ENCODE data around the gene SORD. TPM values are rescaled to one million over a fixed set of nuclear protein-coding genes. Genes with fewer than 3 reads are reported as not detected.
"Not testable (repeated sequence)": the region's sequence is repeated elsewhere in the genome, so short reads cannot be mapped to it uniquely, and the experiment has no call there.

The SORD gene
- total and polyA plus RNA-seq, 11 donors: 3.4 to 16.7 (median 9.4) TPM

DNA sequence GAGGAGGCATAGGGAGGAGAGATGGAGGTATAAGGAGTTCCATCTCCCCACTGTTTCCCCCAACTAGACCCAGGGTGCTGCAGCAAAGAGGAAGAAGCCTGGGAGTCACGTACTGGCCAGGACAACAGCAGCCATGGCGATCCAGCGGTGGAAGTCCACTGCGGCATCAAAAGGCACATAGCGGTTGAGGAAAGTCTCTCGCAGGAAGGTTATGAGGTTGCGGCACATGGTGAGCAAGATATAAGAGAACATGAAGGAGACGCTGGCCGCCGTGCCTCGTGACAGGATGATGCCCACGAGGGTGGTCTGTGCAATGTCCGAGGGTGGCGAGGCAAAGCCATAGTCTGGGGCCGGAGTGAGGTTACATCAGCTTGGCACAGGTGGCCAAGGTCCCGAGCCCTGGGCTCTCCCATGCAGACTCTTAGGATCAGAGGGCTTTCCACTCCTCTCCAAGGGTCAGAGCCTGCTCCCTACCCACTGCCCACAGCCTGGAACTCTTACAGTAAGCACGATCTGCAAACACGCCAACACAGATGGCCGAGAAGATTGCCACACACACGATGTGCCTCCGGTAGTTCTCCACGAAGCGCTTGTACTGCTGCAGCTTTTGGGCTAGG is 76.7 kb downstream of the SORD start:
- no peaks in the 10 kb centered on the region for H3K9me3 ChIP-seq
- WGBS, 4 donors: 85 to 90% (median 88%) methylated on average over 23 of the region's 23 CpGs
- no peak for ATAC-seq
- no peaks in the 10 kb centered on the region for H3K27me3 ChIP-seq
- TF ChIP-seq POLR2A (IDR thresholded peaks at IDR 0.05): no peak
- TF ChIP-seq, protein P1, sequence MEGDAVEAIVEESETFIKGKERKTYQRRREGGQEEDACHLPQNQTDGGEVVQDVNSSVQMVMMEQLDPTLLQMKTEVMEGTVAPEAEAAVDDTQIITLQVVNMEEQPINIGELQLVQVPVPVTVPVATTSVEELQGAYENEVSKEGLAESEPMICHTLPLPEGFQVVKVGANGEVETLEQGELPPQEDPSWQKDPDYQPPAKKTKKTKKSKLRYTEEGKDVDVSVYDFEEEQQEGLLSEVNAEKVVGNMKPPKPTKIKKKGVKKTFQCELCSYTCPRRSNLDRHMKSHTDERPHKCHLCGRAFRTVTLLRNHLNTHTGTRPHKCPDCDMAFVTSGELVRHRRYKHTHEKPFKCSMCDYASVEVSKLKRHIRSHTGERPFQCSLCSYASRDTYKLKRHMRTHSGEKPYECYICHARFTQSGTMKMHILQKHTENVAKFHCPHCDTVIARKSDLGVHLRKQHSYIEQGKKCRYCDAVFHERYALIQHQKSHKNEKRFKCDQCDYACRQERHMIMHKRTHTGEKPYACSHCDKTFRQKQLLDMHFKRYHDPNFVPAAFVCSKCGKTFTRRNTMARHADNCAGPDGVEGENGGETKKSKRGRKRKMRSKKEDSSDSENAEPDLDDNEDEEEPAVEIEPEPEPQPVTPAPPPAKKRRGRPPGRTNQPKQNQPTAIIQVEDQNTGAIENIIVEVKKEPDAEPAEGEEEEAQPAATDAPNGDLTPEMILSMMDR (IDR thresholded peaks at IDR 0.05): no peak
- no peaks in the 10 kb centered on the region for H3K36me3 ChIP-seq
- DNase-seq: no peak
- no peak overlapping the region for H3K4me3 ChIP-seq
- no peak overlapping the region for H3K27ac ChIP-seq
- intact Hi-C loops (cut with DNase I): no loop called here
- H3K4me1 ChIP-seq: no peaks in the 10 kb centered on the region

DNA sequence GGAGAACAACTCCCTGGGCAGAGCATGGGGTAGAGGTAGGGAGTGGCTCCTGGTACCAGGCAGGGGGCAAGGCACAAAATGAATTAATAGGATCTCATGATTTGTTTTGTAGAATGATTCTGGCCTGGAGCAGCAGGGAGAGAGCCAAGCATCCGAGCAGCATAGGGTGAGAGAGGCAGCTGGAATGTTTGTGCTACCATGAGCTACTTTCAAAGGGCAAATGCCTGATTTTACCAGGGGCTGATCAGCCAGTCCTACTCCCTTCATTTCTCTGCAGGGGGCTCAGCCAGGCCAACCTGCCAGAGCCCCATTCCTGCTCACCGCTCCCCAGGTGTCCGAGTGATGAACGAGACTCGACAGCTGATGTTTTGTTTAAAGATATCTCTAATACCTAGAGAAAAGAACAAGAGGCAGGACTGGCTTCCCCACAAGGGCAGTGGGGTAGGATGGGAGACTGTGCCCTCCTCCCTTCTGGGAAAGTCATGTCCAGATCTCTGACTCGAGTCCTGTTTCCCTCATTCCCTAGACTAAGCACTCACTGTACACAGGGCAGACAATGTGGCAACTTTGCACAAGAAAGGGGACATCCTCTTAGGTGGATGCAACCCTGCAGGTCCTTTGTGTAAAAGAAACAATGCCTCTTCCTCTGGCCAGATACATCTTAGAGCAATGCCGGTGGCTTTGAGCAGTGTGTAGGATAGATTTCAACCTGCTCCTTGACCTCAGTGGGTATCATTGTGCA is 78.1 kb downstream of the SORD start:
- H3K36me3 ChIP-seq: no peaks in the 10 kb centered on the region
- intact Hi-C loops (cut with DNase I): no loop called here
- H3K27ac ChIP-seq: no peak overlapping the region
- no peaks in the 10 kb centered on the region for H3K9me3 ChIP-seq
- ATAC-seq (no peak), DNase-seq (no peak)
- H3K4me3 ChIP-seq: no peak overlapping the region
- no peaks in the 10 kb centered on the region for H3K4me1 ChIP-seq
- H3K27me3 ChIP-seq: no peaks in the 10 kb centered on the region
- 61 to 67% (median 64%) methylated on average over 7 of the region's 7 CpGs for WGBS, 4 donors
- TF ChIP-seq, protein P1 (IDR thresholded peaks at IDR 0.05): no peak
- no peak for TF ChIP-seq POLR2A (IDR thresholded peaks at IDR 0.05)

DNA sequence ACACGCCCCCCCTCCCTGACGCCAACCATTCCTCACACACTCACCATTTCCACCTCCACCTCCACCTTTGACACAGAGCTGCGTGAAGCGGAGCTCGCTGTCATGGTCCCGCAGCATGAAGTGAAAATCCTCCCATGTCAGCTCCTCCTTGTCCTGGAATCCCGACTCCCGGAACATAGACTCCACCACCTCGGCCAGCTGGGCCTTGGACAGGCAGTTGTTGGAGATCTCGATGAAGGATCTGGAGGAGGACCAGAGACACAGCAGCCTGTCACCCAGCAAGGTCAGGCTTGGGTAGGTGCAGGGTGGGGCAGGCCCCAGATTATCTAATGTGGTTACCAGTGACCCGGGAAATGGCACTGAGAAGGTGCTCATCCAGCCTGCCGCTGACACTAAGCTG is 78.8 kb downstream of the SORD start:
- TF ChIP-seq, protein P1 (IDR thresholded peaks at IDR 0.05): no peak
- TF ChIP-seq POLR2A (IDR thresholded peaks at IDR 0.05): no peak
- no peaks in the 10 kb centered on the region for H3K4me1 ChIP-seq
- DNase-seq: no peak
- no peak overlapping the region for H3K4me3 ChIP-seq
- H3K36me3 ChIP-seq: no peaks in the 10 kb centered on the region
- 90 to 94% (median 91%) methylated on average over 12 of the region's 12 CpGs for WGBS, 4 donors
- H3K27ac ChIP-seq: no peak overlapping the region
- intact Hi-C loops (cut with DNase I): no loop called here
- no peaks in the 10 kb centered on the region for H3K9me3 ChIP-seq
- no peaks in the 10 kb centered on the region for H3K27me3 ChIP-seq
- no peak for ATAC-seq

DNA sequence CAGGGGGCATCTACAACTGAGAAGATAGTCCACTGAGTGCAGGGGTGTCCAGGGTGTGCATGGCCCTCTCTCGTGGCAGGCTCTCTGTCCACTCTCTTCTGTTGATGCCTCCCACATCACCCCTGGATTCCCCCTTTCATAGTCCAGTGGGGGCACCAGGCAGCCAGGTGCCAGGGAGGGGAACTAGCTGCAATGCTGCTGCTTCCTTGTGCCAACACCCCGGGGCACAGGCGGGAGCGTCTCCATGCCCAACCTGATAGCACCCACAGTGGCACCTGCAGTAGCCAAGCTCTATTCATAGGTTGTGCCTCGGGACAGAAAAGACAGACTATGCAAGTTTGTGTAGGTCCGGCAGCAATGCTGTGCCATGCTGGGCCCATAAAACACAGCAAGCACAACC is 79.2 kb downstream of the SORD start:
- no peaks in the 10 kb centered on the region for H3K36me3 ChIP-seq
- H3K27ac ChIP-seq: no peak overlapping the region
- TF ChIP-seq, protein P1 (IDR thresholded peaks at IDR 0.05): no peak
- no peak for TF ChIP-seq POLR2A (IDR thresholded peaks at IDR 0.05)
- DNase-seq: no peak
- no peak overlapping the region for H3K4me3 ChIP-seq
- 92 to 100% (median 94%) methylated on average over 1 to 6 of the region's 6 CpGs for WGBS, 4 donors
- peaks cover 0 to 1% (median 0%) of the 10 kb centered on the region in 9 donors for H3K27me3 ChIP-seq
- no peaks in the 10 kb centered on the region for H3K4me1 ChIP-seq
- intact Hi-C loops (cut with DNase I): no loop called here
- H3K9me3 ChIP-seq: no peaks in the 10 kb centered on the region
- no peak for ATAC-seq

DNA sequence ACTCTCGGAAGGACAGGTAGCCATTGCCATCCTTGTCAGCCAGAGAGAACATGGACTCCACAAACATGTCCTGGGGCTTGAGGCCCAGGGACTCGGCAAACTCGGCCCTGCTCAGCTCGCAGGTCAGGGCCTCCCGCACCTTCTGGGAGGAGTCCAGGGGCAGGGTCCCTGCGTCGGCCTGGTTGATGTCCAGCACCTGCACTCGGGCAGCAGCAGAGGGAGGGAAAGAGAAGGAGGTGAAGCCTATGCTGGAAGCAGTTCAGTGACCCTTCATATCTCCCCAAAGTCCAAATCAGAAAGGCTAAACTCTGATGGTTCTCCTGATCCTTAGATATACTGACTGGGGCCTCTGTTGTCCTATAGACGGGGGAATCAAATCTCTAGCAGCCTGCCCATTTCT is 81.2 kb downstream of the SORD start:
- H3K27ac ChIP-seq; intact Hi-C loops (cut with DNase I); H3K36me3 ChIP-seq; H3K4me3 ChIP-seq; H3K4me1 ChIP-seq; DNase-seq; ATAC-seq; H3K9me3 ChIP-seq: not testable (repeated sequence)
- H3K27me3 ChIP-seq: peaks cover 0 to 15% (median 3%) of the 10 kb centered on the region in 9 donors
- 86 to 90% (median 88%) methylated on average over 8 to 9 of the region's 9 CpGs for WGBS, 4 donors
